ENCODE results near the gene GATC. TPM values are rescaled to one million over a fixed set of nuclear protein-coding genes. Genes with fewer than 3 reads are reported as not detected.
"Not testable (repeated sequence)": the region's sequence is repeated elsewhere in the genome, so short reads cannot be mapped to it uniquely, and the experiment has no call there.

GATC gene
- total RNA-seq, 6 experiments from 2014 or later = 16.3 to 30.9 (median 24.0) TPM

DNA sequence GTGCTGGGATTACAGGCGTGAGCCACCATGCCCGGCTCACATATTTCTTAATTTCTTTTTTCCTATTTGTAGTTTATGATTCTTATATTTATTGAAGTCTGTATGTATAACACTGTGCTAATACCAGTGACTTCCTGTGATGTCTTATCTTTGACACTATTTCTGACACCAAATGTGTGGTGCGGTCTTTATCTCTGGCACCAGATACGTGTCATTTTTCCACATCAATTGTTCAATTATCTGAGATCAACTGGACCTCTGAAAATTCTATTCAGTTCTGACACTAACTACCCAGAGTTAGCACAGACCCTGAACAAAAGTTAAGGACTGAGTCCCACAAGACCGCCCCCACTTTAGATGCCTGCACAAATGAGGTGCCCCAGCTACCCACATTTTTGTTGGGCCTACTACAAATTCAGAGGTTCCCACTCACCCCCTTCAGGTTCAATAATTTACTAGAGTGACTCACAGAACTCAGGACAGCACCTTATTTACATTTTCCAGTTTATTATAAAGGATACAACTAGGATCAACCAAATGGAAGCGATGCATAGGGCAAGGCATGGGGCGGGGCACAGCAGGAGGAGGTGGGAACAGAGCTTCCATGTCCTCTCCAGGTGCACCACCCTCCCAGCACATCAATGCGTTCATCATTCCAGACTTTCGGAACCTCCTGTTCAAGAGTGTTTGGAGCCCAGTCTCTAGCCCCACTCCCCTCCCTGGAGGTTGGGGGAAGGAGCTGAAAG is 35.0 kb downstream of the GATC start:
- Mint-ChIP-seq H3K9me3 (no peaks in the 10 kb centered on the region), H3K27ac (no peak overlapping the region), H3K36me3 (ENCODE audit: low read depth) (no peaks in the 10 kb centered on the region), H3K4me1 (ENCODE audit: low read depth) (no peaks in the 10 kb centered on the region), H3K27me3 (ENCODE audit: insufficient read depth) (no peaks in the 10 kb centered on the region; the same call in 1 of the 2 replicates), H3K4me3 (no peak overlapping the region)
- TF ChIP-seq, protein P1, sequence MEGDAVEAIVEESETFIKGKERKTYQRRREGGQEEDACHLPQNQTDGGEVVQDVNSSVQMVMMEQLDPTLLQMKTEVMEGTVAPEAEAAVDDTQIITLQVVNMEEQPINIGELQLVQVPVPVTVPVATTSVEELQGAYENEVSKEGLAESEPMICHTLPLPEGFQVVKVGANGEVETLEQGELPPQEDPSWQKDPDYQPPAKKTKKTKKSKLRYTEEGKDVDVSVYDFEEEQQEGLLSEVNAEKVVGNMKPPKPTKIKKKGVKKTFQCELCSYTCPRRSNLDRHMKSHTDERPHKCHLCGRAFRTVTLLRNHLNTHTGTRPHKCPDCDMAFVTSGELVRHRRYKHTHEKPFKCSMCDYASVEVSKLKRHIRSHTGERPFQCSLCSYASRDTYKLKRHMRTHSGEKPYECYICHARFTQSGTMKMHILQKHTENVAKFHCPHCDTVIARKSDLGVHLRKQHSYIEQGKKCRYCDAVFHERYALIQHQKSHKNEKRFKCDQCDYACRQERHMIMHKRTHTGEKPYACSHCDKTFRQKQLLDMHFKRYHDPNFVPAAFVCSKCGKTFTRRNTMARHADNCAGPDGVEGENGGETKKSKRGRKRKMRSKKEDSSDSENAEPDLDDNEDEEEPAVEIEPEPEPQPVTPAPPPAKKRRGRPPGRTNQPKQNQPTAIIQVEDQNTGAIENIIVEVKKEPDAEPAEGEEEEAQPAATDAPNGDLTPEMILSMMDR (IDR thresholded peaks at IDR 0.05) = no peak
- DNase-seq = no peak

DNA sequence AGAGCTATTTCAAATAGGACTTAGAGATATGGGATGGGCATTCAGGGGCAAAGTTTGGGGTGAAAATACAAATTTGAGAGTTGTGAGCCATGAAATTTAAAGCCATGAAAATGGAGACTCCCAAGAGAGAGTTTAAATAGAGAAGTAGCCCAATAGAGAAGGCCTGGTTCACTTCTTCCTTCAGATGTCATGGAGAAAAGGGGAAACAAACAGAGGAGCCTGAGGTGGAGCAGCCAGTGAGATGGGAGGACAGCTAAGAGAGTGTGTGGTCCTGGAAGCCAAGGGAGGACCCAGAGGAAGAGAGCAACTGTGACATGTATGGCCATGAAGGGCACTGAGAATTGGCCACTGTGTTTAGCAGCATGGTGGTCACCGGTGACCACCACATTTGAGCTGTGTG is 37.4 kb downstream of the GATC start:
- no peak for DNase-seq
- no peak overlapping the region for H3K27ac Mint-ChIP-seq
- no peaks in the 10 kb centered on the region for H3K9me3 Mint-ChIP-seq
- peaks cover 6% of the 10 kb centered on the region; the same call in 1 of the 2 replicates for H3K4me1 Mint-ChIP-seq (ENCODE audit: low read depth)
- no peaks in the 10 kb centered on the region for H3K27me3 Mint-ChIP-seq (ENCODE audit: insufficient read depth)
- H3K36me3 Mint-ChIP-seq (ENCODE audit: low read depth) = peaks cover 5% of the 10 kb centered on the region; the same call in 1 of the 2 replicates
- TF ChIP-seq, protein P1 (IDR thresholded peaks at IDR 0.05) = no peak
- H3K4me3 Mint-ChIP-seq = no peak overlapping the region

DNA sequence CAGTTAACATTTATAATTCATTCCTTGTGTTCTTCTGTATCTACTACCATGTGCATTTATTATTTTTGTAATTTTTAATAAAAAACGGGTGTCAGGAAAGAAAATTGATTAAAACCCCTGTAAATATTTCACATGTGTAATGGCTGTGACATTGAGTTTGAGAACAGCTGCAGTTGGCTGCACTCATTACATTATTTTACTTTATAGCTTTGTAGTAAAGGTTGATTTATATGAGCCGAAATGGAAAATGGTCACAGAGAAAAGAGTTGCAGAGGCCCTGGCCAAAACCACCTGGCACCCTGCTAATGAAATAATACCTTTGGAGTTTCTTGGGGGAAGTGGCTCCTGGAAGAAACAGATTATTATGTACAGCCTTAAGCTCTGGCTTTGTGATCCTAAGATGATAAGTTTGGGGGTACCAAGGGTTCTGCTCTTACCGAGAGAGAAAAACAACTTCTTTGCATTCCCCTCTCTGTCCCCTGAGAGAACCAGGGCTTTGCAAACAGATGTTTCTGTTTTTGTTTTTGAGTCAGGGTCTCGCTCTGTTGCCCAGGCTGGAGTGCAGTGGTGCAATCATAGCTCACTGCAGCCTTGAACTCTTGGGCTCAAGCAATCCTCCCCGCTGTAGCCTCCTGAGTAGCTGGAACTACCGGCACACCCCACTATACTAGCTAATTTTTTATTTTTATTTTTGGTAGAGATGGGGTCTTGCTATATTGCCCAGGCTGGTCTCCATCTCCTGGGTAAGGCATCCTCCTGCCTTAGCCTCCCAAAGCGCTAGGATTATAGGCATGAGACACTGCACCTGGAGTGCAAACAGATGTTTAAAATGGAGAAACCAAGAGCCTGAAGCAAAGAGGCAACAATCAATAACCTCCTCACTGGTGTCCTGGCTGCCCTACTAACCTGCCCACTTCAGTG is 40.0 kb downstream of the GATC start:
- Mint-ChIP-seq H3K4me3 (no peak overlapping the region), H3K27ac (no peak overlapping the region), H3K9me3 (no peaks in the 10 kb centered on the region), H3K4me1 (ENCODE audit: low read depth) (peaks cover 14% of the 10 kb centered on the region), H3K36me3 (ENCODE audit: low read depth) (peaks cover 17% of the 10 kb centered on the region), H3K27me3 (ENCODE audit: insufficient read depth) (no peaks in the 10 kb centered on the region)
- DNase-seq = no peak
- TF ChIP-seq, protein P1 (IDR thresholded peaks at IDR 0.05) = no peak

DNA sequence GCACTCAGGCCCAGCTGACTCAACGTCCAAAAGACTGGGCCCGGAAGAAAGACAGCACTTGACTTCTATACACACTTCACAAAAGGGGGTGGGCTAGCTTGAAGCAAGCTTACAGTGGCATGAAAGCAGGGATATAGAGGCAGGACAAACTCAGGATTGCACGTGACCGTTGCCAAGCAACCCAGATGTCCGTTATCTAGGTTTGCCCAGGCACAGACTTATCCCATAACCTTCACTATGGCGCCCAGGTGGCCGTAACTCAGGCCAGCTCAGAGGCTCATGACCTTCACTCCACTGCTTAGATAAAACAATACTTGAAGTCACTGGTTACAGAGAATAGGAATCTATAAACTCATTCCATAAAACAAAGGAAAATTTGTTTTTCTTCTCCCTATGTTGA is 41.3 kb downstream of the GATC start:
- H3K9me3 Mint-ChIP-seq; H3K4me3 Mint-ChIP-seq; H3K27ac Mint-ChIP-seq; DNase-seq; H3K27me3 Mint-ChIP-seq (ENCODE audit: insufficient read depth): not testable (repeated sequence)
- H3K4me1 Mint-ChIP-seq (ENCODE audit: low read depth) = peaks cover 14% of the 10 kb centered on the region
- peaks cover 17% of the 10 kb centered on the region for H3K36me3 Mint-ChIP-seq (ENCODE audit: low read depth)

DNA sequence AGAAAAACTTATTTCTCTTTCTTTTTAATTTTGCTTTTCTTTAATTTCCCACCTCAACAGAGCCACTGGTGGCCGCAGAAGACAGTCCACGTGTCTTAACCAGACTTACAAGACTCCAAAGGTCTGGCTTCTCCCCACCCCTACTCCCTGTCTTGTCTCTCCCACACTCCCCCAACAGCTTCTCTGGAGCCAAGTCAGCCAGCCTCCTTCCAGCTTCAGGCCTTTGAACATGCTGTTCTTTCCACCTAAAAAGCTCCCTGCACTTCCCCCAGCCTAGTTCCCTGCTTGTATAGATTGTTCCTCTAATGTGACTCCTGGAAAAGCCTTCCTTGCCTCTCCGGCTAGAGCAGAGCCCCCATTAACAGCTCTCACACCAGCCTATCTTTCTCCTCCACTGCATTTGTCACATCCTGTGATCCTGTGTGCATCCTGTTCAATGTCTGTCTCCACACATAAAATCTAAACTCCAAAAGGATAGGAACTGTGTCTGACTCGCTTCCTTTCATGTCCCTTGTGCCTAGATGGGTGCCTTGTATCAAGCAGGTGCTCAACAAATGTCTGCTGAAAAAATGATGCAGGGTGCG is 41.9 kb downstream of the GATC start:
- peaks cover 17% of the 10 kb centered on the region for H3K36me3 Mint-ChIP-seq (ENCODE audit: low read depth)
- H3K9me3 Mint-ChIP-seq = no peaks in the 10 kb centered on the region
- no peak overlapping the region for H3K4me3 Mint-ChIP-seq
- H3K27me3 Mint-ChIP-seq (ENCODE audit: insufficient read depth) = no peaks in the 10 kb centered on the region
- H3K27ac Mint-ChIP-seq = no peak overlapping the region
- DNase-seq = no peak
- TF ChIP-seq, protein P1 (IDR thresholded peaks at IDR 0.05) = no peak
- peaks cover 14% of the 10 kb centered on the region for H3K4me1 Mint-ChIP-seq (ENCODE audit: low read depth)
